Measurements from ENCODE around the gene COLEC11.

Gene COLEC11

DNA sequence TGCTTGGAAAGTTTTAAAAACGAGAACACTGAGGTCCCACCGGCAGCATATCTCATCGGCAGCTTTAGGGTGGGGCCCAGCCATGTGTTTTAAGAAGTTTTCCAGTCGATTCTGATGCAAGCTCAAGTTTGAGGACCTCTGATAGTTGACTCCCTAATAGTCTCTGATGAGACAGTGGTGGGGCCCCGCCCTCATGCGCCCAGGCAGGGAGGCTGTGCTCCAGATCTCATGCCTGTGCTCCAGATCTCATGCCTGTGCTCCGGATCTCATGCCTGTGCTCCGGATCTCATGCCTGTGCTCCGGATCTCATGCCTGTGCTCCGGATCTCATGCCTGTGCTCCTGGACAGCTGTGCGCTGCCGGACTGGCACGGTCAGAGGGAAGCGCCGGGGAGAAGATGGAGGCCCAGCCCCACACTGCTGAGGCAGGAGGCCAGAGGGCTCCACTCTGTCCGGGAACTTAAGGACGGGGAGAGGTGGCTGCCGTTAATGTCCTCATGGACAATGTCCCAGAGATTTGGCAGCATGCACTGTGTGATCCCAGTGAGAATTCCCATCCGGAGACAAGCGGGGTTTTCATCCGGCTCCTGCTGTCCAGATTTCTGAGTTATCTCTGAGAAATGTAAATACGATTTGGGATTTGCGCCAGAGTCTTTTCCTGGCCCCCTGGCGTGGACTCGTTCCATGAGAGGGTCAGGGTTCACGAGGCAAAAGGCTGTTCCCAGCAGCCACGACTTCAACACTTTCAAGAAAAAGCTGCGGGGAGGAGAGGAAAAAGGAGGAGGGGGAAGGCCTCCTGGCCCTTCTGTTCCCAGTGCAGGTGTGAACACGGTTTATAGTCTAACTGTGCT lies 9.4 kb upstream of the COLEC11 start:
- no peak for DNase-seq

GRCh38 chr2:3586220-3586619 lies 8.7 kb upstream of the COLEC11 start:
- no peak for DNase-seq

DNA sequence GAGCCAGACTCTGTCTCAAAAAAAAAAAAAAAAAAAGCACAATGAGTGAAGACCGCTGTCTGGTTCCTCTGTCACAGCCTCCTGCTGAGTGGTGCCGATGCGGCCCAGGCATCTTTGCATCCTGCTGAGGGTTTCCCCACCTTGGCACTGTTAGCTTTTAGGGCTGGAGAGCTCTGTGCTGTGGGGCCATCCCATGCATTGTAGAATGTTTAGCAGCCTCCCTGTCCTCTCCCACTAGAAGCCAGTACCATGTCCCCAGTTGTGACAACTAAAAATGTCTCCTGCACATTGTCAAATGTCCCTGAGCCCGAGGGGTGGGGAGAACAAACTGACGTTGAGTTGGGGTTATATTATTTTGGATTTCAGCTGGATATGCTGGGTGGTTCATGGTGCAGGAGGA lies 7.9 kb upstream of the COLEC11 start:
- DNase-seq = no peak

GRCh38 chr2:3587432-3587831 lies 7.5 kb upstream of the COLEC11 start:
- no peak for DNase-seq

DNA sequence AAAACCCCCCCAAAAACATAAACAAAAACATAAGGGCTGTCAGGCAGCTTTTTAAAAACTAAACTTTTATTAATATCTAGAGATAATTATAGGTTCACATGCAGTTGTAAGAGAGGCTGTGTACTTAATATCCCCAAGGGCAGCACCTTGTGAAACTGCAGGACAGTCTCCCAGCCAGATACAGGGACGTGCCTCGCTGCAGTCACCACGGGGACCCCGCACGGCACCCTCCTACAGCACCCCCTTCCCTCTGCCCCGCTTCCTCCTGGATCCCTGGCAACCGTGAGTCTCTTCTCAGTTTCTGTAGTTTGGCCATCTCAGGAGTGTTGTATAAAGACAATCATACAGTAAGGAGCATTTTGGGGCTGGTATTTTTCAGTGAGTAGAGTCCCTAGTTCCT lies 6.8 kb upstream of the COLEC11 start:
- DNase-seq = no peak

DNA sequence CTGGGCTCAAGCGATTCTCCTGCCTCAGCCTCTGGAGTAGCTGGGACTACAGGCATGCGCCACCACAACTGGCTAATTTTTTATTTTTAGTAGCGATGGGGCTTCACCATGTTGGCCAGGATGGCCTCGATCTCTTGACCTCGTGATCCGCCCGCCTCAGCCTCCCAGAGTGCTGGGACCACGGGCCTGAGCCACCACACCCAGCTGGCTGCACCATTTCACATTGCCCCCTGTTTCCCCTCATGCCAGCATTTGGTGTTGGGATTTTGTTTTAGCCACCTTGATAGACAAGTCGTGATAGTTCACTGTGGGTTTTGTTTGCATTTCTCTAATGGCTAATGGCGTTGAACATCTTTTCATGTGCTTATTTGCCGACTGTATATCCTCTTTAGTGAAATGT lies 5.8 kb upstream of the COLEC11 start:
- no peak for DNase-seq

GRCh38 chr2:3595404-3595803 lies 492 bp downstream of the COLEC11 start:
- no peak for DNase-seq

DNA sequence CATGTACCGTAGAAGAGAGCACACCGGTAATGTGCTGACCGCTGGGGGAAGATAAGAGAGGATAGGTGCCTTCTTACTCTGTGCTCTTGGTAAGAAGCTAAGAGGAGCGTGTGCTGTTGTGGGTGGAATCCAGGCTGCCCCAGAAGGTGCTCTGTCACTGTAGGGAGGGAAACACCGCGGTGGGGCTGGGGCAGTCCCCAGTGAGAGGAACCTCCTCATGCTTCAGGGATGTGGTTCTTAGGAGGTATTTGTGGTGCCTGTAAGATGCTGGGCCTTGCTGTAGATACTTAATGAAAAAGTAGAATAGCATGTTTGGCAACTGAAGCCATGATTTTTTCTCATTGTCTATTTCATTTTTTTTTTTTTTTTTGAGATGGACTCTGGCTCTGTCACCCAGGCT lies 1.1 kb downstream of the COLEC11 start:
- DNase-seq = no peak

DNA sequence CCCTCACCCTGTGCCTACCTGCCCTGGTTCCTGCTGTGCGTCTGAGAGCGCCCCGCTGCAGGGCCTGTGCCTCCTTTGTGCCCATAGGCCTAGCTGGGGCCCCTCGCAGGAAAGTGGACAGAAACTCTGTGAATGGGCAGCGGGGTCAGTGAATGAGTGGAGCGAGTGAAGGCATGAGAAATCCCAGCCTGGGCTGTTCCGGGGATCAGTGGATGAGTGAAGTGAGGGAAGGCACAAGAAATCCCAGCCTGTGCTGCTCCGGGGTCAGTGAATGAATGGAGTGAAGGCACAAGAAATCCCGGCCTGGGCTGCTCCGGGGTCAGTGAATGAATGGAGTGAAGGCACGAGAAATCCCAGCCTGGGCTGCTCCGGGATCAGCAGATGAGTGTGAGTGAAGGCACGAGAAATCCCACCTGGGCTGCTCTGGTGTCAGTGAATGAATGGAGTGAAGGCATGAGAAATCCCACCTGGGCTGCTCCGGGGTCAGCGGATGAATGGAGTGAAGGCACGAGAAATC lies 2.0 kb downstream of the COLEC11 start:
- DNase-seq = no peak

GRCh38 chr2:3597567-3597966 lies 2.7 kb downstream of the COLEC11 start:
- DNase-seq = no peak

DNA sequence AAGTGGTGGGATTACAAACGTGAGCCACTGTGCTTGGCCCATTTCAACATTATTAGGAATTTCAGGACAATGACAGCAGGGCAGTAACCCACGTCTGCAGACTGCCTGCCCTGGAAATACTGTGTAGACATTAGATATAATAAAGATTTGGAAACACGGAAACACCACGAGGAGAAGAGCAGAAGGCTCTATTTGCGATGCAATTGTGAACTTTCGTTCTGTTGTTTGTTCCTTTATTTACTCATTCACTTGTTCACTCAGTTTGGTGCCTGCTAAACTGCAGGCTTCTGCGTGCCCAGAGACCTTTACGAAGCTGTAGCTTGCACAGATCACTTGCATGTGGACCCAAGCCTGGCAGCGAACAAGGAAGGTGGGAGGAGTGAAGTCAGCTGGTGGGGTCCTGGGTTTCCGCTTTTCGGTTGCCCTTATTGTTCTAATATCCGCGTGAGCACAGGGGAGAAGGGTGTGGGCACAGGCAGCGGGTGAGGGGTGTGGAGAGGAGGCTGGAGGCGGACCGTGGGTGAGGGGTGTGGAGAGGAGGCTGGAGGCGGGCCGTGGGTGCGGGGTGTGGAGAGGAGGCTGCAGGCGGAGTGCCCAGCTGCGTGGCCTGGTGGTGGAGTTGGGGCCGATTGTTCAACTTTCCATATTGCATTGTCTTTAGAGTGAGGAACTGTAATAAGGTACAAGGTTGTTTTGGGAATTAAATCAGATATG lies 3.4 kb downstream of the COLEC11 start:
- DNase-seq = peak; percentile 48

- DNase-seq = no peak
Measured at GRCh38 chr2:3598912-3599854, 4.3 kb downstream of the COLEC11 start.

GRCh38 chr2:3600256-3600855 lies 5.4 kb downstream of the COLEC11 start:
- DNase-seq = no peak

- DNase-seq = no peak
Measured at GRCh38 chr2:3601561-3602271, 6.8 kb downstream of the COLEC11 start.

DNA sequence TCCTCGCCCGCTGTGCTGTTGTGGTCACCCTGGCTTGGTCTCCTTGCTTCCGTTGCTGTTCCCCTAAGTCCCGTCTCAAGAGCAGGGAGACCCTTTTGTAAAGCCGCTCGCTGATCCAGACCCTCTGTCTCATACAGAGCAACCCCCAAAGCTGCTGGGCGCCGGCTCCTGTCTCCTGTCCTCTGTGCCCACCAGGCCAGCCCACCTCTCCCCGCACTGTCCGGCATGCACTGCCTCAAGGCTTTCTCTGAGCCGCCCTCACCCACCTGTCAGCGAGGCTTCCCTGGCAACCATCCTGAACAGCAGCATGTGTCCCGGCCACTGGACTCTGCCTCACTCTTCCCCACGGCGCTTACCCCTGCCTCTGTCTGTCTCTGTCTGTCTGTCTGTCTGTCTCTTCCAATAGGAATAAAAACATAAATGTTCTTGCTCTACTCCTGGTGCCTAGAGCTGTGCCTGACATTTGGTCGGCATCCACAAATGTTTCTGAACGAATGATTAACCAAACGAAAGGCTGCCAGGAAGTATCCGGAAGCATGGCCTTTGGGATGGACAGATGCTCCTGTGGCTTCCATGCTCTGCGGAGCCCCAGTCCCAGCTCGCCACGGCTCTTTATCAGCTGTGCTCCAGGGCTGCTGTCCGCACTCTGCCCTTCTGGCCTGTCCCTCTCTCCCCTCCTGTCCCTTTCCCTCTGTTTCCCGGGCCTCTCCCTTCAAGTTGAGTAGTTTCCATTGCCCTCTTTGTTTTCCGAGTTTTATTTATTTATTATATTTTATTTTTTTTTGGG lies 7.8 kb downstream of the COLEC11 start:
- DNase-seq = no peak

GRCh38 chr2:3603536-3604206 lies 8.8 kb downstream of the COLEC11 start:
- no peak for DNase-seq

- no peak for DNase-seq
Measured at GRCh38 chr2:3604207-3604877, 9.4 kb downstream of the COLEC11 start.

DNA sequence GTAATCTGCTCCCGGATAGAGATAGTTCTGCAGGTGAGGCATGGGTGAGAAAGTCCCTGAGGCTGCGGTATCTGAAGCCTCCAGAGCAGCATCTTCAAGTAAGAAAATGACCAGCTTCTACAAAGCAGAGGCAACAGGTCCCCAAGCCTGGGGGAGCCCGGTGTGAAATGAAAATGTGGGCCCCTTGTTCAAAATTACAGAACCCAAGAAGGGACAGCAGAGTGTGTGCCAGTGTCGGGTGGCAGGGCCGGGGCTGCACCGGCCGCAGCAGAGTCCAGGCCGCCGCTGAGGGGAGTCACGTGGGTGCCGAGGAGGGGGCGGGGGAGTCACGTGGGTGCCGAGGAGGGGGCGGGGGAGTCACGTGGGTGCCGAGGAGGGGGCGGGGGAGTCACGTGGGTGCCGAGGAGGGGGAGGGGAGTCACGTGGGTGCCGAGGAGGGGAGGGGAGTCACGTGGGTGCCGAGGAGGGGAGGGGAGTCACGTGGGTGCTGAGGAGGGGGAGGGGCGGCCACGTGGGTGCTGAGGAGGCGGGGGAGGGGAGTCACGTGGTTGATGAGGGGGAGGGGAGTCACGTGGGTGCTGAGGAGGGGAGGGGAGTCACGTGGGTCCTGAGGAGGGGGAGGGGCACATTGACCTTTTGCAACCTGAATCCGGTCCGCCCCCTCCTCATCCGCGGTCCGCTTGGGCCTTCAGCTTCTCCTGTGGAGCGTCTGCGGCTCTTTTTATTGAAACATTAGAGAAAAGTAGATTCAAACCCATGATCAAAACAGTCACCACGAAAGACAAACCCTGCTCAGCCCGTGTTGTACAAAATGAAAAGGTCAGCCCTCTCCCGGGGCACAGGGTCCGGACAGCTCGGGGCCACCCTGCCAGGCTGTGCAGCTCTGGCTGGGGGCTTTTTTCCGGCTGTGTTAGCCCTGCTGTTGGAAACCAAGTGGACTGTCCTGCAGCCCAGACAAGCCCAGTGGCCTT lies 10.4 kb downstream of the COLEC11 start:
- peak; percentile 94 for DNase-seq

DNA sequence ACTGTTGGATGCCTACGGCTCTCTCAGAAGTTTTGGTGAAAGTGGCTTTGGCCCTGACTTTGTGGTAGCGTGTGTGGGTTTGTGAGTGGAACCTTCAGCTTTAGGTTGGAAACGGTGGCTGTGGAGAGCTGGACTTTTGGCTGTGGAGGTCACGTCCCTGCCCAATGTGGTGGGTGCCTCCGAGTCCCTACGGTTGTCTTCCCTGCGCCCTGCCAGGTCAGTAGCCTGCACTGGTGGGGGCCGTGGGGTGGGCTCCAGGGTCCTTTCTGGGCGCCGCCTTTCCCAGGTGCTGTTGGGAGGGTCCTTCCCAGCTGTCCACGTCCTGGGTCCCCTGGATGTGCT lies 11.1 kb downstream of the COLEC11 start:
- DNase-seq = no peak

Data from NCI-H774 (cell line).